ENCODE results near the gene SENP8. TPM values are rescaled to one million over a fixed set of nuclear protein-coding genes. Genes with fewer than 3 reads are reported as not detected.
"Not testable (repeated sequence)": the region's sequence is repeated elsewhere in the genome, so short reads cannot be mapped to it uniquely, and the experiment has no call there.

Gene SENP8
- 2.1 and 3.2 TPM in 2 replicates for total RNA-seq
- polyA plus RNA-seq (2012), result 1.7 TPM

DNA sequence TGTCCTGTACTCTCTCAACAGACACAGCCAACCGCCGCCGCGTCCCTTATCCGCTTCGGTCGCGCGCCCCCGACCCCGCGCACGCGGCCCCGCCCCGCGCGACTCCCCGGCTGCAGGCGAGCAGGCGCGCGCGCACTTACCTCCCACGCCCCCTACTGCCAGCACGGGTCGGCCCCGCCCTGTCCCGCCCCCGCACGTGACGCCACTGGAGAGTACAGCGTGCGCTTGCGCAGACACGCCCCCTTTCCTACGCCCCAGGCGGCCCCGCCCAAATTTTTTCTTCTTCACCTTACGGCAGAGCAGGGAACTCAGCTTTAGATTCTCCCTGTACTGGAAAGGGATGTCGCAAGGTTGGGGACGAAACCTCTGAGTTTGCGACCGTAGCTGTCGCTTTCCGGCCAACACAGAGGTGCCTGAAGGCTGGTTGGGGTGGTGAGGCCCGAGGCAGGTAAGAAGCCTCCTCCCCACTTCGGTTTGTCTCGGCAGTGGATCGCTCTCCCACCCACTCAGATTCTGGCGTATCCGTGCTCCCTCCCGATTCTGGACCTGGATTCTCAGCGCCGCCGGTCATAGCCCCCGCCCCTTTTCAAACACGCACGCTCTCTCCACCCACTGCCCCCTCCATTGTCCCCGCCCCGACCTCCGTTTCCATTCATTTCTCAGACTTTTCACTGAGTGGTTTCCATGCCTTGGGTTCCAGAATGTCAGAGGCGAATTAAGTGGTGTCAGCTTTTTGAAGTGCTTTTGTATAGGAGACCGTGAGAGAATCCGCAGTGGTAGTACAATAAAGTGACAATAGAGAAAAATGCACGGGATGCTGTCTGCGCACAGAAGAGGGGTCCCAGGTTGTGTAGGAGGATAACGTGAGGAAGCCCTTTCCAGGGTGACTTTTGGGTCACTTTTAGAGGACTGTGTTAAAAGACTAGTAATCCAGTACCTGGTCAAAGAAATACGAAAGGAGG, at the start of gene SENP8, which contains the start of gene MYO9A:
Gene SENP8 (plus strand): TSS at position 387 of the 962 bp plus-strand sequence. CDS start 21,221 bp downstream, outside the sequence.
Gene MYO9A (minus strand): TSS at position 134 of the 962 bp plus-strand sequence. CDS start 71,587 bp downstream, outside the sequence.
- peak; percentile 97 for DNase-seq (ENCODE audit: low read depth)

DNA sequence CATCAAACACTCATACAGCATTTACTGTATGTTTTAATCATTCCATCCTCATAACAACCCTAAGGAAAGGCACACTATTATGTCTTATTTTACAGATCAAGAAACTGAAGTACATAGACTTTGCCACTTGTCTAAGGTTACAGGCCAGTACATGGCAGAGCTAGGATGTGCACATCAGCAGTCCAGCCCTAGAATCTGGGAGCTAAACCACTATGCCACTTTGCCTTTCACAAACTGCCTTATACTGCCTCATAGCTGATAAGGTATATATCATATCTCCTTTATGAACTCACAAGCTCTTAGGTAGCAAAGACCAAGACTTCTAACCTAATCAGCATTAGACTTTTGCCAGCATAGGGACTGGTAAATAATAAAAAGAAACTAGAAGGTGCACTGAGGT, 49.3 kb upstream of the SENP8 start:
- no peak for DNase-seq (ENCODE audit: low read depth)

DNA sequence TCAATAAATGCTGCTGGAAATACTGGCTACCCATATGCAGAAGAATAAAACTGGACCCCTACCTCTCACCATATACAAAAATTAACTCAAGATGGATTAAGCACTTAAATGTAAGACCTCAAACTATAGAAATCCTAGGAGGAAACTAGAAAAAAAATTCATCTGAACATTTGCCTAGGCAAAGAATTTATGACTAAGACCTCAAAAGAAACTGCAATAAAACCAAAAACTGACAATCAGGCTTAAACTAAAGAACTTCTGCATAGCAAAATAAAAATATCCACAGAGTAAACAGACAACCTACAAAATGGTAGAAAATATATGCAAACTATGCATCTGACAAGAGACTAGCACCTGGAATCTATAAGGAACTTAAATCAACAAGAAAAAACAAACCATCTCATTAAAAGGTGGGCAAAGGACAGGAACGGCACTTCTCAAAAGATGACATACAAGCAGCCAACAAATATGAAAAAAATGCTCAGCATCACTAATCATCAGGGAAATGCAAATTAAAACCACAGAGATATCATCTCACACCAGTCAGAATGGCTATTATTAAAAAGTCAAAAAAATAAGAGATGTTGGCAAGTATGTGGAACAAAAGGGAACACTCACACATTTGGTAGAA, 47.3 kb upstream of the SENP8 start:
- no peak for DNase-seq (ENCODE audit: low read depth)

DNA sequence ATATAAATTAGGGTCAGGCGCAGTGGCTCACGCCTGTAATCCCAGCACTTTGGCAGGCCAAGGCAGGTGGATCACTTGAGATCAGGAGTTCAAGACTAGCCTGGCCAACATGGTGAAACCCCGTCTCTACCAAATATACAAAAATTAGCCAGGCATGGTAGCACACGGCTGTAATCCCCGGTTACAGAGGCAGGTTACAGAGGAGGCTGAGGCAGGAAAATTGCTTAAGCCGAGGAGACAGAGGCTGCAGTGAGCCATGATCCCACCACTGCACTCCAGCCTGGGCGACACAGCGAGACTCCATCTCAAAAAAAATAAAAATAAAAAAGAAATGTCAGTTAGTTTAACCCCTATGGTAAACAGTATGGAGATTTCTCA, 46.8 kb upstream of the SENP8 start:
- not testable (repeated sequence) for DNase-seq (ENCODE audit: low read depth)

DNA sequence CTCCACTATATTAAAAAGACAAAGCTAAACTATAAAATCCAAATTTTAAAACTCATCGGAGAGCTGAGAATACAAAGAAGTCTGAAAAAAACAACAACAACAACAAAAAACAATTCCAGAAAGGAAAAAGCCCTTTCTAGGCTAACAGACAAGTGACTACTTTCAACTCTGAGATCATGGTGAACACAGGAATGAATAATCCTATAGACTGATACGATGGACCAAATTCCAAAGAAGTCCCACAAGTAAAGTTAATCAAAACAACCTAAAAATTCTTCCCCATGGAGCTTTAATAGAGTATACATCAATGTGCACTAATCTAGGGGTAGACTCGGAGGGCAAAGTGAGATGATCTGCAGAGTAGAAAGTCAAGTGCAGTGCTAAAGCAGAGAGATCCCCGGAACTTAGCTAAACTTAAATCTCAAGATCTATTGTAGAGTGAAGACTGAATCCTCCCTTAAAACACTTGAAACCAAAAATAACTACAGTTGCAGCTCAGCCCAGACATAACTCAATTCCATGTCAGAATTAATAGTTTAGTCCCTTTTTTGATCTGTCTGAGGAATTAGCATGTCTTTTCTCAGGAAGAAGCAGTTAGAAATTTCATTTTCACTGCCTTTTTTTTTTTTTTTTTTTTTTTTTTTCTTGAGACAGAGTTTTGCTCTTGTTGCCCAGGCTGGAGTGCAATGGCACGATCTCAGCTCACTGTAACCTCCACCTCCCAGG, 43.7 kb upstream of the SENP8 start:
- DNase-seq (ENCODE audit: low read depth), result no peak

DNA sequence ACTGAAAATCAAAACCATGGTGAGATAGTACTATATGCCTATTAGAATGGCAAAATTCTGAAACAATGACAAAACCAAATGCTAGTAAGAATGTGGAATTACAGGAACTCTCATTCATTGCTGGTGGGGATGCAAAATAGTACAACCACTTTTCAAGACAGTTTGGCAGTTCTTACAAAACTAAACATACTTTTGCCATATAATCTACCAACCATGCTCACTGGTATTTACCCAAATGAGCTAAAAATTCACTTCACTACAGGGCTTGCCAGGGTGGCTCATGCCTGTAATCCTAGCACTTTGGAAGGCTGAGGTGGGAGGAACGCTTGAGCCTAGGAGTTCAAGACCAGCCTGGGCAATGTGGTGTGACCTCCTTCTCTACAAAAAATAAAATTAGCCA, 40.3 kb upstream of the SENP8 start:
- no peak for DNase-seq (ENCODE audit: low read depth)

DNA sequence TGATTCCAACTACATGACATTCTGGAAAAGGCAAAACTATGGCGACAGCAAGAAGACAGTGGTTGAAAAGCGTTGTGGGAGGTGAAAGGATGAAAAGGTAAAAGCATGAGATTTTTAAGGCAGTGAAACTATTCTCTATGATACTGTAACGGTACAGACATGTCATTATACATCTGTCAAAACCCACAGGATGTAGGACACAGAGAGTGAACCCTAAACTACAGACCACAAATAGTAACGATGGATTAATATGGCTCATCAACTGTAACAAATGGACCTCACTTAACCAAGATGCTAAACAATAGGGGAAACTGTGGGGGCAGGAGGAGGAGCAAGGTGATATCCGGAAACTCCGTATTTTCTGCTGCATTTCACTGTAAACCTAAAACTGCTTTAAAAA, 39.3 kb upstream of the SENP8 start:
- no peak for DNase-seq (ENCODE audit: low read depth)

DNA sequence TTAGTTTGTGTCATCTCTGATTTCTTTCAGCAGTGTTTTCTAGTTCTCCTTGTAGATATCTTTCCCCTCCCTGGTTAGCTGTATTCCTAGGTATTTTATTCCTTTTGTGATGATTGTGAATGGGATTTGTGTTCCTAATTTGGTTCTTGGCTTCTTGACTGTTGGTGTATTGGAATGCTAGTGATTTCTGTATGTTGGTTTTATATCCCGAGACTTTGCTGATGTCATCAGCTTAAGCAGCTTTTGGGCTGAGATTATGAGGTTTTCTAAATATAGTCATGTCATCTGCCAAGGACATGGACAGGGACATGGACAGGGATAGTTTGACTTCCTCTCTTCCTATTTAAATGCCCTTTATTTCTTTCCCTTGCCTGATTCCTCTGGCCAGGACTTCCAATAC, 36.0 kb upstream of the SENP8 start:
- peak; percentile 27 for DNase-seq (ENCODE audit: low read depth)

DNA sequence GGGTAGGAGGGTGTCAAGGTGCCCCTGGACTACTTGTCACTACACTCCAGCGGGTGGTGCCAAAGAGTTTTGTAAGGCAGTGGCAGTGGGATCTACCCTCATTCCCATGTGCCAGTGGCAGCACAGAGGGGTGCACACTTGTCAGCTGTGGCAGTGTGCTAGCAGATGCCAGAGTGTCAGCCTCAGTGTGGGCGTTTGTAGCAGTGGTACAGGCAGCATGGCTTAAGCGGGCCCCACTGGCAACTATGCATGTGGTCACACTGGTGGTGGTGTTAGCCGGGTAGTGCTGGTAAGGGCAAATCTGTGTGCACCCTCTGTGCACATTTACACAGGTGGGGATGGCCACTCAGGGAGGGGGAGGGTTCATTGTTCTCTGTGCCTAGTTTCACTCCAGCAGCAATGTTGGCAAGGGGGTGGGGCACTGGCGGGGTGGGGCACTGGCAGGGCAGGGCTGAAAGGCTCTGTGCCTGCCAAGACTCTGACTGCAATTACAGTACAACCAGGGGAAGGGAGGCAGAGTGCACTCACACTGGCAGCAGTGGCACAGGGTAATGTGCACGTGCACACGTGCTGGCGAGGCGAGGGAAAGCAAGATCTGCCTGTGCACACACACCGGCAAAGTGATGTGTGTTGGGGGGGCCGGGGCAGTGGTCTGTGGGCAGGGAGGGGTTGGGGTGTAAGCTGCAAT, 32.0 kb upstream of the SENP8 start:
- DNase-seq (ENCODE audit: low read depth), result no peak

DNA sequence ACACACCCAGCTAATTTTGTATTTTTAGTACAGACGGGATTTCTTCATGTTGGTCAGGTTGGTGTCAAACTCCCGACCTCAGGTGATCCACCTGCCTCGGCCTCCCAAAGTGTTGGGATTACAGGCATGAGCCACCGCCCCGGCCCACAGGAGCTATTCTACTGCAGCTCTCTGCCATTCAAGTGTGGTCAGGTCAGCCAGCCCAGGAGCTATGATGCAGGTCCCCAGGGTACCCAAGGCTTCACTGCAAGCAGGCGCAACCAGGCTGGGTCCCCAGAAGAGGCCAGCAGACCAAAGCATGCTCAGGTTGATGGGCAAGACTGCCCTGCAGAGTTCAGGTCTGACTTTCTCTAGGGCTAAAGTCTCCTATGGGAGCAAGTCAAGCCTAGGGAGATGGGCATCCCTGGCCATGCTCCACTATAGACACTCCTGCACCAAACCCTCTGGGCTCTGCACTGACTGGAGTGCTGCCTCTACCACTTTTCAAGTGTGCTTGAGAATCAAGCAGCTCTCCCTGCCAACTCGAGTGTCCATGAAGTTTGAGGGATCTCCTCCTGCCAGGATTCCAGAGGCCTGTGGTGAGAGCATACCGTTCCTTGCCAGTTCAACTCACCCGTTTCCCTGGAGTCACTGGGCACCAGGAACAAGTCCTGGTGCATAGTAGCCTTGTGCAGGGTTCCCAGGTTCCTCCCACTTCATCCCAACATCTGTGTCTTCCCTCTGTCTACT, 31.1 kb upstream of the SENP8 start:
- no peak for DNase-seq (ENCODE audit: low read depth)

DNA sequence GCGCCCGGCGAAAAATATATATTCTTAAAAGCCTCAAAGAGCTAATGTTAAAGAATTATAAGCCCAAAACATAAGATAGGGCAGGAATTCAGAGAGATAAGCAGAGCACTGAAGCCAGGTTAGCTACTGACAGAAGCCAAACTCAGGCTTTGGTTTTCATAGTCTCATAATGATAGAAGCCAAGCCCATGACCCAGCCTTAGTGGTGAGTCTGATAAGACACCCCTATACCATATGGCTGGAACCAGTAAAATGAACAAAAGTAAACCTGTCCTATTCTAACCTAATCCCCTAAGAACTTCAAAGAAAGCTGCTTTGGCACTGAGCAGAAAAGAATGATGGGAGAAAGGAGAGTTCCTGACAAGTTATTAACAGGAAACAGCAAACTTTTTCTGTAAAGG, 26.2 kb upstream of the SENP8 start:
- DNase-seq (ENCODE audit: low read depth), result no peak

DNA sequence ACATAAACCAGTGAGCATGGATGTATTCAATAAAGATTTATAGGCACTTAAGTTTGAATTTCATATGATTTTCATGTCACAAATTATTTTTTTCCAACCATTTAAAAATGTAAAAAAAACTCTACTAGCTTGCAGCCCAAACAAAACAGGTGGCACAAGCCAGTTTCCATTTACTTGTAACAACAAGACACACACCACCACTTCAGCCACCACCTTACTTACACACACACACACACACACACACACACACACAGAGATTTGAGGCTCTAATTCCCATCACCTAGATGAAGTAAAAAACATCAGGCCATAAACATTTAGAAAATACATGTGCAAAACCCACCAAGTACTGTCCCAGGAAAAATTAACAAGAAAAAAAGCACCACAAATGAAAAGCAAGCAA, 25.5 kb upstream of the SENP8 start:
- DNase-seq (ENCODE audit: low read depth), result no peak

DNA sequence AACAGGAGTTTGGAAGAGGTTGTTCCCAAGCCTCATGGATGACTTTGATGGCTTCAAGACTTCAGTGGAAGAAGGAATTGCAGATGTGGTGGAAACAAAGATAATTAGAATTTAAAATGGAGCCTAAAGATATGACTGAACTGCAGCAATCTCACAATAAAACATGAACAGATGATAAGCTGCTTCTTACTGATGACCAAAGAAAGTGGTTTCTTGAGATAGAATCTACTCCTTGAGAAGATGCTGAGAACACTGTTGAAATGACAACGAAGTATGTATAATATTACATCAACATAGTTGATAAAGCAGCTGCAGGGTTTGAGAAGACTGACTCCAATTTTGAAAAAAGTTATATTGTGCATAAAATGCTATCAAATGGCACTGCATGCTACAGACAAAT, 21.4 kb upstream of the SENP8 start:
- no peak for DNase-seq (ENCODE audit: low read depth)

DNA sequence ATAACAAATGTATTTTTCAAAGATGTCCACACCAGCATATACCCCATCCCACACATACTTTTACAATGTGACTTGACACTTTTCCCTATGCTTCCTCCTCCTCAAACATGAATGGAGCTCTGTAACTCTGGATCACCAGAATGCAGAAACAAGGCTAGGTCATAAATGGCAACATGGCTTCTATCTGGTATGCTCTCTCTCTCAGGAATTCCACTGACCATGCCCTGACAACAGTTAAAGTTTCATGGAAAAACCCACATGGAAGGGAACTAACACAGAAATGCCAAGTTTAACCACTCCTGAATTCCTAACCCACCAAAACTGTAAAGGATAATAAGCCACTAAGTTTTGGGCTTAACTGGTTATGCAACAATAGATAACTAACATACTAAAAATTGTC, 20.2 kb upstream of the SENP8 start:
- DNase-seq (ENCODE audit: low read depth), result peak; percentile 43

DNA sequence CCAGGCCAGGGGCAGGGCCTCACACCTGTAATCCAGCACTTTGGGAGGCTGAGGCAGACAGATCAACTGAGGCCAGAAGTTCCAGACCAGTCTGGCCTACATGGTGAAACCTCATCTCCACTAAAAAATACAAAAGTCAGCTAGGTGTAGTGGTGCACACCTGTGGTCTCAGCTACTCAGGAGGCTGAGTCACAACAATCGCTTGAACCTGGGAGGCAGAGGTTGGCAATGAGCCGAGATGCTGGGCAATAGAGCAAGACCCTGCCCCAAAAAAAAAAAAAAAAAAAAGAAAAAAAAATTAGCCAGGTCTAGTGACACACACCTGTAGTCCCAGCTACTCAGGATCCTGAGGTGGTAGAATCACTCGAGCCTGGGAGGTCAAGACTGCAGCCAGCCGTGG, 19.0 kb upstream of the SENP8 start:
- no peak for DNase-seq (ENCODE audit: low read depth)

DNA sequence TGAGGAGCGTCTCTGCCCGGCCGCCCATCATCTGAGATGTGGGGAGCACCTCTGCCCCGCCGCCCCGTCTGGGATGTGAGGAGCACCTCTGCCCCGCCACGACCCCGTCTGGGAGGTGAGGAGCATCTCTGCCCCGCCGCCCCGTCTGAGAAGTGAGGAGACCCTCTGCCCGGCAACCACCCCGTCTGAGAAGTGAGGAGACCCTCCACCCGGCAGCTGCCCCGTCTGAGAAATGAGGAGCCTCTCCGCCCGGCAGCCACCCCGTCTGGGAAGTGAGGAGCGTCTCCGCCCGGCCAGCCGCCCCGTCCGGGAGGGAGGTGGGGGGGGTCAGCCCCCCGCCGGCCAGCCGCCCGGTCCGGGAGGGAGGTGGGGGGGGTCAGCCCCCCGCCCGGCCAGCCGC, 17.7 kb upstream of the SENP8 start:
- not testable (repeated sequence) for DNase-seq (ENCODE audit: low read depth)

DNA sequence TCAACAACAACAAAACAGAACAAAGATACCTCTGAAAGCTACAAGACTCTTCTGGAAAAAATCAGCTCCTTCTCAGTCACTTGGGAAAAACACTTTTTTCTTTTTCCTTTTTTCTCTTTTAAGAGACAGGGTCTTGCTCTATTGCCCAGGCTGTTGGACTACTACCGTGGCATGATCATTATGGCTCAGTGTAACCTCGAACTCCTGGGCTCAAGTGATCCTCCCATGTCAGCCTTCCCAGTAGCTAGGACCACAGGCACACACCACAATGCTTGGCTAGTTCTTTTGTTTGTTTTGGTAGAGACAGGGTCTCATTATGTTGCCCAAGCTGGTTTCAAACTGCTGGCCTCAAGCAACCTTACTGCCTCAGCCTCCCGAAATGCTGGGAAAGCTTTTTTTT, 13.1 kb upstream of the SENP8 start:
- DNase-seq (ENCODE audit: low read depth), result no peak

DNA sequence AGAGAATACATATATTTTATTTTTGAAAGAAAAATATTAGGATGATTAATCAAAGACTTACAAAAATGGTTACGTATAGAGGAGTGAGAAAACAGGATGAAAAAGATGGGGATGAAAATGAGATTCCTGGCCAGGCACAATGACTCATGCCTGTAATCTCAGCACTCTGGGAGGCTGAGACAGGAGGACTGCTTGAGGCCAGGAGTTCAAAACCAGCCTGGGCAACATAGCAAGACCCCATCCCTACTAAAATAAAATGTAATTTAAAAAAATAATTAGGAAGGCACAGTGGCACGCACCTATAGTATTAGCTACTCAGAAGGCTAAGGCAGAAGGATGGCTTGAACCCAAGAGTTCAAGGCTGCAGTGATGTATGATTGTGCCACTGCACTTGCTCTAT, 12.1 kb upstream of the SENP8 start:
- no peak for DNase-seq (ENCODE audit: low read depth)

DNA sequence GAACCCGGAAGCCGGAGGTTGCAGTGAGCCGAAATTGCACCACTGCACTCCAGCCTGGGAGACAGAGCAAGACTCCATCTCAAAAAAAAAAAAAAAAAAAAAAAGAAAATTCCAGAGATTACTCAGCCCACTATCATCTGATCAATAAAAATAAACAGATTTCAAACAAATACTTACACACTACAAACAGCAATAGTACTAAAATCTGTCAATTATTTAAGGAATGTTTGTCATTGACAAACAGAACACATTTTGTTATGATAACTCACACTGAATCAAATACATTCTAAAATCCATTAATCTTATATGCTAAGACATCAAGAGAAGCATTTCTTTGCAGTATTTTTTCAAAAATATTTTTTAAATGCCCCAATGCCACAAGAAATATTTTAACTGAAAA, 7.8 kb upstream of the SENP8 start:
- no peak for DNase-seq (ENCODE audit: low read depth)

DNA sequence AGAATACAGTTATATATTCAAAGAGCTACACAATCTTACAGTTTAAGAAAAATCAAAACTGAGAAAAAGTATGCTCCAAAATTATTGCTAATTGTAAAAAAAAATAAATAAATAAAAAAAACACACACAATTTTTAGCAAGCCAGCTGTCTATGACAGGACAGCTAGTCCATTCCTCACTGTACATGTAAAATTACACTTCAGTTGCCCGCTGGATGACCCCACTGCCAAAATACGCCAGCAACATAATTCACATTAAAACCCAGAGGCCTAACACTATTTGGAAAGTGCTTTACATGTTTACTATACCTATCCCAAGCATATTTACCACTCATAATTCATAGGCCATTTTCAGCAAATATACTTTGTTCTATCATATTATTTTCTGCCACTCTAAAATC, 6.1 kb upstream of the SENP8 start:
- DNase-seq (ENCODE audit: low read depth), result peak; percentile 43

DNA sequence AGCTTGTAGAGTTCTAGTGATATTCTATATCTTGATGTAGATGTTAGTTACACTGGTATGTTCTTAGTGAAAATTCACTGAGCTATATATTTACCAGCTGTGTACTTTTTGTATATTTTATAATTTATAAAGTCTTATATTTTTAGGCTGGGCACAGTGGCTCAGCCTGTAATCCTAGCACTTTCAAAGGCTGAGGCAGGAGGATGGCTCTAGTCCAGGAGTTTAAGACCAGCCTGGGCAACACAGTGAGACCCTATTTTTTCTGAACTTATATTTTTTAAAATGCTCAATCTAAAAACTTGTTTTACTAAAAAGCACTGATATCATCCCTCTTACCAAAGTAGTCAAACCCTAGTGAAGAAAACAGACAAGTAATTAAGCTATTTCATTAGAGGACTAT, 5.4 kb upstream of the SENP8 start:
- no peak for DNase-seq (ENCODE audit: low read depth)

All from myocyte (in vitro differentiated cells).